SK-N-SH treated with all-trans-retinoic acid at 6 μM for 48 hours (cell line): ENCODE results near the gene EGFLAM.

ENCODE experiments used
- ATAC-seq: fragments of 200-7000 bp; cut with Tn5 transposase; 3 replicates; pipeline ENCODE4 v1.9.1; 2020; ENCODE audit warnings: mild to moderate bottlenecking, moderate library complexity
- ARNTL ChIP-seq: fragments of 450-650 bp; formaldehyde crosslinking; IDR thresholded peaks from 2 replicates; pipeline ENCODE4 v1.5.0; 2020; ENCODE audit warnings: low read depth, mild to moderate bottlenecking, moderate library complexity, borderline replicate concordance
- BACH2 ChIP-seq: fragments of 250-450 bp; sonication (Bioruptor Pico); IDR thresholded peaks from 2 replicates; pipeline ENCODE4 v1.9.0; 2021; ENCODE audit warnings: mild to moderate bottlenecking, borderline replicate concordance
- CREB5 ChIP-seq: fragments of 250-450 bp; sonication (Bioruptor Pico); IDR thresholded peaks from 2 replicates; pipeline ENCODE4 v1.5.1; 2020; ENCODE audit warnings: low read depth, mild to moderate bottlenecking, moderate library complexity
- CSDC2 ChIP-seq: fragments of 250-450 bp; sonication (Bioruptor Pico); IDR thresholded peaks from 2 replicates; pipeline ENCODE4 v1.5.0; 2020; ENCODE audit warnings: mild to moderate bottlenecking, moderate library complexity
- CSRNP3 ChIP-seq: fragments of 250-450 bp; sonication (Bioruptor Pico); IDR thresholded peaks from 2 replicates; pipeline ENCODE4 v1.5.1; 2021; ENCODE audit warnings: mild to moderate bottlenecking, moderate library complexity
- ESRRG ChIP-seq: fragments of 250-450 bp; sonication (Bioruptor Pico); IDR thresholded peaks from 2 replicates; pipeline ENCODE4 v1.6.1; 2021; ENCODE audit warnings: mild to moderate bottlenecking
- GLIS3 ChIP-seq: fragments of 250-450 bp; sonication (Bioruptor Pico); IDR thresholded peaks from 2 replicates; pipeline ENCODE4 v1.5.0; 2020; ENCODE audit warnings: mild to moderate bottlenecking, moderate library complexity
- ISL1 ChIP-seq: fragments of 250-450 bp; sonication (Bioruptor Pico); IDR thresholded peaks from 2 replicates; pipeline ENCODE4 v2.1.2; 2022; ENCODE audit warnings: mild to moderate bottlenecking, moderate library complexity
- OSR1 ChIP-seq: fragments of 250-450 bp; sonication (Bioruptor Pico); IDR thresholded peaks from 2 replicates; pipeline ENCODE4 v1.8.0; 2022; ENCODE audit warnings: moderate library complexity, mild to moderate bottlenecking, inconsistent platforms
- PATZ1 ChIP-seq: fragments of 250-450 bp; sonication (Bioruptor Pico); IDR thresholded peaks from 2 replicates; pipeline ENCODE4 v1.8.0; 2020; ENCODE audit warnings: mild to moderate bottlenecking, moderate library complexity, borderline replicate concordance
- POU6F1 ChIP-seq: fragments of 250-450 bp; sonication (Bioruptor Pico); IDR thresholded peaks from 2 replicates; pipeline ENCODE4 v1.8.0; 2021; ENCODE audit warnings: low read depth, mild to moderate bottlenecking, moderate library complexity, borderline replicate concordance
- PPARA ChIP-seq: fragments of 250-450 bp; sonication (Bioruptor Pico); IDR thresholded peaks from 2 replicates; pipeline ENCODE4 v1.5.0; 2020; ENCODE audit warnings: mild to moderate bottlenecking, borderline replicate concordance
- RARB ChIP-seq: fragments of 250-450 bp; sonication (Bioruptor Pico); IDR thresholded peaks from 2 replicates; pipeline ENCODE4 v1.8.0; 2021; ENCODE audit warnings: mild to moderate bottlenecking, moderate library complexity
- SNAI2 ChIP-seq: fragments of 250-450 bp; sonication (Bioruptor Pico); IDR thresholded peaks from 2 replicates; pipeline ENCODE4 v1.5.0; 2020; ENCODE audit warnings: mild to moderate bottlenecking, moderate library complexity
- TCF4 ChIP-seq: fragments of 250-450 bp; sonication (Bioruptor Pico); IDR thresholded peaks from 2 replicates; pipeline ENCODE4 v1.8.0; 2021; ENCODE audit warnings: mild to moderate bottlenecking, moderate library complexity, borderline replicate concordance
- TOX ChIP-seq: fragments of 250-450 bp; sonication (Bioruptor Pico); IDR thresholded peaks from 2 replicates; pipeline ENCODE4 v1.8.0; 2021; ENCODE audit warnings: mild to moderate bottlenecking, moderate library complexity, borderline replicate concordance
- TSHZ2 ChIP-seq: fragments of 250-450 bp; sonication (Bioruptor Pico); IDR thresholded peaks from 2 replicates; pipeline ENCODE4 v1.5.0; 2020; ENCODE audit warnings: mild to moderate bottlenecking, moderate library complexity
- ZC3H10 ChIP-seq: fragments of 250-450 bp; sonication (Bioruptor Pico); IDR thresholded peaks from 2 replicates; pipeline ENCODE4 v1.5.1; 2021; ENCODE audit warnings: mild to moderate bottlenecking, moderate library complexity
- ZFP3 ChIP-seq: fragments of 250-450 bp; sonication (Bioruptor Pico); IDR thresholded peaks from 2 replicates; pipeline ENCODE4 v1.5.0; 2020; ENCODE audit warnings: mild to moderate bottlenecking, moderate library complexity
- ZFP30 ChIP-seq: fragments of 450-650 bp; formaldehyde crosslinking; IDR thresholded peaks from 2 replicates; pipeline ENCODE4 v1.5.0; 2022; ENCODE audit warnings: mild to moderate bottlenecking, moderate library complexity
- ZNF565 ChIP-seq: fragments of 450-650 bp; formaldehyde crosslinking; conservative IDR thresholded peaks from 2 replicates; pipeline ENCODE4 v1.5.0; 2020; ENCODE audit warnings: low read depth, mild to moderate bottlenecking, moderate library complexity
- ZNF70 ChIP-seq: fragments of 450-650 bp; formaldehyde crosslinking; IDR thresholded peaks from 2 replicates; pipeline ENCODE4 v1.5.0; 2020; ENCODE audit warnings: mild to moderate bottlenecking, moderate library complexity
- ZNF8 ChIP-seq: fragments of 450-650 bp; formaldehyde crosslinking; IDR thresholded peaks from 2 replicates; pipeline ENCODE4 v1.5.0; 2020; ENCODE audit warnings: mild to moderate bottlenecking, moderate library complexity

EGFLAM gene

GRCh38 chr5:38462976-38463633 is 204.7 kb downstream of the EGFLAM start:
- ATAC-seq: peak; percentile 29
- TF ChIP-seq ZFP30 (CRISPR knock-in tag): no peak
- TF ChIP-seq POU6F1 (CRISPR knock-in tag): no peak
- peak; percentile 4; the same call in 1 of the 2 replicates for TF ChIP-seq ISL1 (CRISPR knock-in tag)
- no peak for TF ChIP-seq TSHZ2
- TF ChIP-seq SNAI2 (CRISPR knock-in tag): peak; percentile 50; the same call in 1 of the 2 replicates
- TF ChIP-seq CREB5: no peak
- no peak for TF ChIP-seq BACH2
- TF ChIP-seq CSDC2 (CRISPR knock-in tag): no peak

- TF ChIP-seq ZFP3 (CRISPR knock-in tag) (peak; percentile 59; the same call in 1 of the 2 replicates), ISL1 (CRISPR knock-in tag) (peak; percentile 98), GLIS3 (CRISPR knock-in tag) (no peak), TCF4 (0 out of 2 replicates have a peak, but pooled peaks have one; percentile 17), PPARA (CRISPR knock-in tag) (no peak), ESRRG (CRISPR knock-in tag) (0 out of 2 replicates have a peak, but pooled peaks have one; percentile 41), CREB5 (peak; percentile 80), ZNF8 (CRISPR knock-in tag) (no peak), OSR1 (no peak), CSDC2 (CRISPR knock-in tag) (no peak), POU6F1 (CRISPR knock-in tag) (no peak), ARNTL (CRISPR knock-in tag) (no peak), ZNF565 (CRISPR knock-in tag) (no peak), CSRNP3 (CRISPR knock-in tag) (no peak), SNAI2 (CRISPR knock-in tag) (no peak; the same call in 1 of the 2 replicates), RARB (CRISPR knock-in tag) (no peak), ZC3H10 (CRISPR knock-in tag) (peak; percentile 73; the same call in 1 of the 2 replicates), ZNF70 (no peak), BACH2 (no peak), PATZ1 (CRISPR knock-in tag) (peak; percentile 94), TOX (peak; percentile 69)
- ATAC-seq: peak; percentile 81
Measured at GRCh38 chr5:38463634-38464521, 205.5 kb downstream of the EGFLAM start.
